Measurements from ENCODE around the gene STUM.
"Not testable (repeated sequence)": the region's sequence is repeated elsewhere in the genome, so short reads cannot be mapped to it uniquely, and the experiment has no call there.

The STUM gene

DNA sequence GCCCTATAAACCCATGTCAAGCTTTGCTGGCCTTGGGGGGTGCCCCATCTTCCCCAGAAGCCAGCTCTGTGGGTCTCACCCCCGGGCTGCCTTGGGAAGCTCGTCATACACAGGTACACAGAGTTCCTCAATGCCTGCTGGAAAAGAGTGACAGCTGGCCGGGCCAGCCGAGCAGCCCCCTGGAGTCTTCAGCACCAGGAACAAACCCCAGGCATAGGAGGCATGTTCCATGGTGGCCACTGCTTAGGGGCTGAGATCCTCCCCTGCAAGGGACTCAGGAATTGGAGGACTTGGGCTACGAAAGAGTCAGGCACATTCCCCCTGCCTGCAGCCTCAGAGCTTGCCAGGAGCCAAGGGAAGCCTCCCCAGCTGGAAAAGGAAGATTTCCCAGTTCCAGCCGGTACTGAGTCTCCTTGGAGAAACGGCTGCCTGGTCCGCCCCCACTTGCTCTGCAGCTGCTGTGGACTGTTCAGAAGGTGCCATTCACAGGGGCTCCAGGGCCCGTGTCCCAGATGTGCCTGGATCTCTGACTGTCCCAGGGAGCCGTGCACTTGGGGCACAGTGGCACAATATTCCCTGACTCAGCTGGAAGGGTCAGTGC is 89.5 kb downstream of the STUM start:
- Histone ChIP-seq H3K36me3 (ENCODE audit: insufficient read depth, insufficient read length, low read length) (peaks cover 55% of the 10 kb centered on the region), H3K27me3 (ENCODE audit: insufficient read depth, insufficient read length) (no peaks in the 10 kb centered on the region), H3K4me3 (ENCODE audit: insufficient read length, low read depth) (no peak overlapping the region), H3K9me3 (ENCODE audit: insufficient read depth, low read length) (no peaks in the 10 kb centered on the region), H3K4me1 (ENCODE audit: insufficient read depth, insufficient read length) (peaks cover 29% of the 10 kb centered on the region), H3K9ac (ENCODE audit: insufficient read length, low read depth) (no peak overlapping the region)
- no peak for DNase-seq (ENCODE audit: low read depth, low spot score)
- TF ChIP-seq YY1 (IDR thresholded peaks at IDR 0.05; ENCODE audit: insufficient read depth, insufficient read length) (no peak), ZNF274 (IDR thresholded peaks at IDR 0.05; ENCODE audit: low read depth, low read length) (no peak), SUZ12 (IDR thresholded peaks at IDR 0.05; ENCODE audit: extremely low read depth, insufficient read depth, insufficient read length) (no peak)

DNA sequence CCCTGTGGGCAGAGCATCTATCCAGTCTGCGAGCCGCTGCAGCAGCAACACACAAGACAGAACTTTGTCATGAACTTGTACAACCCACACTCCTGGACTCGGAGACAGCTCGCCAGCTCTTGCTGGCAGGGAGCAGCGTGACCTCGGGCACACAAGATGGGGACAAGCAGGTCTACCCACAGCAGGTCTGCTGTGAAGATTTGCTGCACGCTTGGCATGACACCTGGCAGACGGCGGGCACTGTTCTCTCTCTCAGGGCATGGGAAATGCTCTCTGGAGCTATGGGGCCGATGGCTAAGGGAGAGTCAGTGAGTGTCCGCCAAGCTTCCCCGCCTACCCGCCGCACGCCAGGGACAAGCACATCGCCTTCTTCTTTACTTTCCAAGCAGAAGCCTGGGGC is 90.0 kb downstream of the STUM start:
- H3K4me1 ChIP-seq (ENCODE audit: insufficient read depth, insufficient read length) = peaks cover 33% of the 10 kb centered on the region
- H3K36me3 ChIP-seq (ENCODE audit: insufficient read depth, insufficient read length, low read length) = peaks cover 54% of the 10 kb centered on the region
- H3K9ac ChIP-seq (ENCODE audit: insufficient read length, low read depth) = no peak overlapping the region
- no peak overlapping the region for H3K4me3 ChIP-seq (ENCODE audit: insufficient read length, low read depth)
- no peak for DNase-seq (ENCODE audit: low read depth, low spot score)
- TF ChIP-seq SUZ12 (IDR thresholded peaks at IDR 0.05; ENCODE audit: extremely low read depth, insufficient read depth, insufficient read length) = no peak
- no peak for TF ChIP-seq ZNF274 (IDR thresholded peaks at IDR 0.05; ENCODE audit: low read depth, low read length)
- no peak for TF ChIP-seq YY1 (IDR thresholded peaks at IDR 0.05; ENCODE audit: insufficient read depth, insufficient read length)
- H3K9me3 ChIP-seq (ENCODE audit: insufficient read depth, low read length) = no peaks in the 10 kb centered on the region
- no peaks in the 10 kb centered on the region for H3K27me3 ChIP-seq (ENCODE audit: insufficient read depth, insufficient read length)

DNA sequence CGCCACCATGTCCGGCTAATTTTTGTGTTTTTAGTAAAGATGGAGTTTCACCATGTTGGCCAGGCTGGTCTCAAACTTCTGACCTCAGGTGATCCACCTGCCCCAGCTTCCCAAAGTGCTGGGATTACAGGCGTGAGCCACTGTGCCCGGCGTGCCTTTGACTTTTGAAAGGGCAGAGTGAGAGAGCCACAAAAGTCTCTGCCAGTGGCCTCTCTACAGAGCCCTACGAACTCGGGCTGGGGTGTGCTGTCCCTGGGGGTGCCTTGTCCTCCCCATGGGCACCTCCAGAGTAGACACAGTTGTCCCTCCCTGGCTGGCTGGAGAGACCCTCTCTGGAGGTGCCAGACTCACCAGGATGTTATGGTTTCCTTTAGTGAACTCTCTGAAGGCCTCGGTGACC is 90.6 kb downstream of the STUM start:
- H3K9ac ChIP-seq (ENCODE audit: insufficient read length, low read depth); H3K27me3 ChIP-seq (ENCODE audit: insufficient read depth, insufficient read length); H3K4me3 ChIP-seq (ENCODE audit: insufficient read length, low read depth); H3K9me3 ChIP-seq (ENCODE audit: insufficient read depth, low read length); DNase-seq (ENCODE audit: low read depth, low spot score): not testable (repeated sequence)
- Histone ChIP-seq H3K36me3 (ENCODE audit: insufficient read depth, insufficient read length, low read length) (peaks cover 57% of the 10 kb centered on the region), H3K4me1 (ENCODE audit: insufficient read depth, insufficient read length) (peaks cover 39% of the 10 kb centered on the region)

DNA sequence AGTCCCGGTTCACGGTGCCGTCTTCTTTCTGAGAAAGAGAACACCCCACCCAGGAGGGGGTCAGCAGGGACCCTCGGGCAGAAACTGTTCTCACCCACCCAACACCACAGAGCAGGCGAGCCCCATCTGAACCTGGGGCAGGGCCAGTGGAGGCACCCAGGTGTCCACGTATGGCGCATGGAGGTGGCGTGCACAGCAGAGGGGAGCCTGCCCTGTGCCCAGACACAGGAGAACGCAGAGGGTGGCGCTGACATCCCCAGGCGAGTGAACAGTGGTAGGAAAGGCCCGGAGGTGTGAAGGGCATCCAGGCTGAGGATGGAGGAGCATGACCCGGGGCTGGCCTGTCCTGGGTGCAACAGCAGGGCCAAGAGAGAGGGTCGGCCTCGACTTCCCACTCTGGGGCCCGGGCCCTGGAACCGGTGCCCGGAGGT is 91.1 kb downstream of the STUM start:
- DNase-seq (ENCODE audit: low read depth, low spot score) = no peak
- TF ChIP-seq YY1 (IDR thresholded peaks at IDR 0.05; ENCODE audit: insufficient read depth, insufficient read length) (no peak), ZNF274 (IDR thresholded peaks at IDR 0.05; ENCODE audit: low read depth, low read length) (no peak), SUZ12 (IDR thresholded peaks at IDR 0.05; ENCODE audit: extremely low read depth, insufficient read depth, insufficient read length) (no peak)
- no peaks in the 10 kb centered on the region for H3K9me3 ChIP-seq (ENCODE audit: insufficient read depth, low read length)
- H3K9ac ChIP-seq (ENCODE audit: insufficient read length, low read depth) = no peak overlapping the region
- H3K4me3 ChIP-seq (ENCODE audit: insufficient read length, low read depth) = no peak overlapping the region
- no peaks in the 10 kb centered on the region for H3K27me3 ChIP-seq (ENCODE audit: insufficient read depth, insufficient read length)
- H3K4me1 ChIP-seq (ENCODE audit: insufficient read depth, insufficient read length) = peaks cover 37% of the 10 kb centered on the region
- H3K36me3 ChIP-seq (ENCODE audit: insufficient read depth, insufficient read length, low read length) = peaks cover 59% of the 10 kb centered on the region

DNA sequence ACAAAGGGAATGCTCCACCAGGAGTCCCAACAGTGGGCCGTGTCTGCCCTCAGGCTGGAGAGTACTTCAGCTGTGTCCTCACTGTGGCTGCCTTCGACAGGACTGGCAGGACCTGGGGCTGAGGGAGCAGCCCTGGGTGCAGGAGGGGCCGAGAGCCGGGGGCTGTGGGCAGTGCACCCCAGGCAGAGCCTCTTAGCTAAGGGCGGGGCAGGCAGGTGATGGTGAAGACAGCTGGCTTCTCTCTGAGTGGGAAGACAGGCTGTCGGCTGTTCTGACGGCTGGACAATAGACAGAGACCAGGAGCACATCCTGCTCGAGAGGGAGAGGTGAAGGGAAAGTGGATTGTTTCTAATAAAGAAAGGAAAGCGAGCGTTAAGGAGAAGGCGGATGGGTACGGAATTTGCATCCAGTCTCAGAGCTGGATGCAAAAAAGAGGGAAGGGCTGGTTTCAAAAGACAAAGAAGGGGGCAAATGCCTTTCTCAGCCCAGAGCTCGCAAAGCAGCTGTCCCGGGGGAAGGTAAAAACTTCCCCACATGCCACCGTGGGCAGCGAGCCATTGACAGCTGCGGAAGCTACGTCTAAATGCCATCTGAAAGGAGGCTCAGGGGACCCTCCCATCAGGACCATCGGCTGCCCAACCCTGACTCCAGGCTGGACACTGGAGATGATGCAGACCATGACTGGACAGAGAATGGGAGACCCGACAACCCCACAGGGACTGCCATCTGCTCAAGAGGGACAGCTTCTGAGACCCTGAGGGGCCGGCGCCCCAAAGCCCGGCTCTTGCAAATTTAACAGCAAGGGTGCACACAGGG is 92.0 kb downstream of the STUM start:
- H3K9ac ChIP-seq (ENCODE audit: insufficient read length, low read depth) = no peak overlapping the region
- H3K27me3 ChIP-seq (ENCODE audit: insufficient read depth, insufficient read length) = no peaks in the 10 kb centered on the region
- H3K36me3 ChIP-seq (ENCODE audit: insufficient read depth, insufficient read length, low read length) = peaks cover 65% of the 10 kb centered on the region
- H3K4me3 ChIP-seq (ENCODE audit: insufficient read length, low read depth) = no peak overlapping the region
- peaks cover 45% of the 10 kb centered on the region for H3K4me1 ChIP-seq (ENCODE audit: insufficient read depth, insufficient read length)
- DNase-seq (ENCODE audit: low read depth, low spot score) = no peak
- H3K9me3 ChIP-seq (ENCODE audit: insufficient read depth, low read length) = no peaks in the 10 kb centered on the region
- no peak for TF ChIP-seq SUZ12 (IDR thresholded peaks at IDR 0.05; ENCODE audit: extremely low read depth, insufficient read depth, insufficient read length)
- no peak for TF ChIP-seq YY1 (IDR thresholded peaks at IDR 0.05; ENCODE audit: insufficient read depth, insufficient read length)
- no peak for TF ChIP-seq ZNF274 (IDR thresholded peaks at IDR 0.05; ENCODE audit: low read depth, low read length)

DNA sequence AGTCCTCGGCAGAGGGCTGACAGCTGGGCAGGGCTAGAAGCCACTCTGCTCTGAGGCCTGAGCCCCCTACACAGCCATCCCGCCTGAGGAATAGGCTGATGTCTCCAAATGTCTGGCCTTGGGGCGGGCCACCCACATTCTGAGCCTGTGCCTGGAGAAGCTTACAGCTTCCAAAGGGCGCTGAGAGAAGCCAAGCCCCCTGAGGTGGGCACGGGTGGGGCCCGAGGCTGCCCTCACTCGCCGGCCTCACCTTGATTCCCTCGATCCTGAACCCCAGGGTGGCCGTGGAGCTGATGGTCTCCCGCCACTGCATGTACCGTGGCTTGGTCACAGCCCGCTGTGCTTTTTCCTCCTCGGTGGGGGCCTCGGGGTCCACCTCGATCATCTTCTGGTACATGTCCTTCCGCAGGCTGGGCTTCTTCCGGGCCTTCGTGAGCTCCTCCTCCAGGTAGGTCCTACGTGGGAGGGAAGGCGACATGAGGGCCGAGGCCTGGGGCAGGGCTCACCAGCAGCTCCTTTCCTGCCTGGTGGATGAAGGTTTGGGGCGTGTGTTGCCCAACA is 93.2 kb downstream of the STUM start:
- no peaks in the 10 kb centered on the region for H3K27me3 ChIP-seq (ENCODE audit: insufficient read depth, insufficient read length)
- no peaks in the 10 kb centered on the region for H3K9me3 ChIP-seq (ENCODE audit: insufficient read depth, low read length)
- H3K4me1 ChIP-seq (ENCODE audit: insufficient read depth, insufficient read length) = peaks cover 45% of the 10 kb centered on the region
- peaks cover 68% of the 10 kb centered on the region for H3K36me3 ChIP-seq (ENCODE audit: insufficient read depth, insufficient read length, low read length)
- no peak for DNase-seq (ENCODE audit: low read depth, low spot score)
- no peak for TF ChIP-seq SUZ12 (IDR thresholded peaks at IDR 0.05; ENCODE audit: extremely low read depth, insufficient read depth, insufficient read length)
- TF ChIP-seq ZNF274 (IDR thresholded peaks at IDR 0.05; ENCODE audit: low read depth, low read length) = no peak
- no peak for TF ChIP-seq YY1 (IDR thresholded peaks at IDR 0.05; ENCODE audit: insufficient read depth, insufficient read length)
- no peak overlapping the region for H3K4me3 ChIP-seq (ENCODE audit: insufficient read length, low read depth)
- H3K9ac ChIP-seq (ENCODE audit: insufficient read length, low read depth) = no peak overlapping the region

DNA sequence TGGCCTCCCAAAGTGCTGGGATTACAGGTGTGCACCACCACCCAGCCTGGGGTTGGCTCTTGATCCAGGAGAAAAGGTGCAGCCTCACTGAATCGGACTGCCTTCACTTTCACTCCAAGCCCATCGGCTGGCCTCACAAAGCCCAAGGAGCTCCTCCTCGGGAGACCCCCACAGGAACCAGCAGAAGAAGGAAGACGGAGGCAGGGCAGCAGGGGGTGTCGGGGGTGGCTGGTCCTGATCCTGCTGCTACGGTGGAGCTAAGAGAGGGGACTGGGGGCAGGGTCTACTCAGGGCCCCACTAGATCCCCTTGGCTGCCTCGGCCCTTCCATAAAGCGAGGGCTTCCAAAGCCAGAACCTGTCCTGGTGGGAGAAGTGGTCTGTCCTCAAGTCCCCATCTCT is 93.9 kb downstream of the STUM start:
- Histone ChIP-seq H3K36me3 (ENCODE audit: insufficient read depth, insufficient read length, low read length) (peaks cover 68% of the 10 kb centered on the region), H3K9ac (ENCODE audit: insufficient read length, low read depth) (no peak overlapping the region), H3K27me3 (ENCODE audit: insufficient read depth, insufficient read length) (no peaks in the 10 kb centered on the region)

More for the DNA sequence above, 93.9 kb downstream of the STUM start:
- no peak for TF ChIP-seq YY1 (IDR thresholded peaks at IDR 0.05; ENCODE audit: insufficient read depth, insufficient read length)
- TF ChIP-seq SUZ12 (IDR thresholded peaks at IDR 0.05; ENCODE audit: extremely low read depth, insufficient read depth, insufficient read length) = no peak
- no peak for TF ChIP-seq ZNF274 (IDR thresholded peaks at IDR 0.05; ENCODE audit: low read depth, low read length)
- peaks cover 45% of the 10 kb centered on the region for H3K4me1 ChIP-seq (ENCODE audit: insufficient read depth, insufficient read length)
- no peak overlapping the region for H3K4me3 ChIP-seq (ENCODE audit: insufficient read length, low read depth)
- DNase-seq (ENCODE audit: low read depth, low spot score) = no peak
- H3K9me3 ChIP-seq (ENCODE audit: insufficient read depth, low read length) = no peaks in the 10 kb centered on the region

Measured in NT2/D1 (cell line).